GM03348 (cell line): ENCODE measurements around the gene ZNF677.
A peak's percentile ranks its signal among the peaks of the same experiment; 100 is the strongest.
"Not testable (repeated sequence)": the region's sequence is repeated elsewhere in the genome, so short reads cannot be mapped to it uniquely, and the experiment has no call there.

ENCODE experiments used
- DNase-seq: peaks from one replicate; pipeline ENCODE4 v3.0.0; 2012; ENCODE audit warnings: low spot score

ZNF677 gene

GRCh38 chr19:53193535-53194222, 61.0 kb downstream of the ZNF677 start:
- no peak for DNase-seq

GRCh38 chr19:53192771-53193534, 61.7 kb downstream of the ZNF677 start, which contains the start of gene ZNF665:
ZNF665 (minus strand) TSS chr19:53193358; CDS start chr19:53182898, 10,460 bp downstream.
- DNase-seq = peak; percentile 95

- DNase-seq = no peak
Measured at GRCh38 chr19:53190253-53190652, 64.4 kb downstream of the ZNF677 start.

GRCh38 chr19:53189691-53190198, 64.9 kb downstream of the ZNF677 start:
- DNase-seq = not testable (repeated sequence)
